Stimulated activated CD4-positive, alpha-beta T cell treated with anti-CD3 and anti-CD28 coated beads, Interleukin-2, amount 100 ng/mL, for 4 hours (primary cell): ENCODE data around the gene TTL.
"Not testable (repeated sequence)": the region's sequence is repeated elsewhere in the genome, so short reads cannot be mapped to it uniquely, and the experiment has no call there.

Experiments
- DNase-seq: peaks from one replicate; pipeline ENCODE4 v3.0.0-alpha.2; 2020; ENCODE audit warnings: low read depth

The TTL gene

GRCh38 chr2:112481528-112482233 is at the start of gene TTL:
TTL (plus strand) TSS chr2:112482156; CDS start chr2:112482345, 189 bp downstream.
- DNase-seq = peak; percentile 78

GRCh38 chr2:112432390-112432734 is 49.6 kb upstream of the TTL start:
- DNase-seq = not testable (repeated sequence)

- DNase-seq = not testable (repeated sequence)
Observed at GRCh38 chr2:112432735-112433479, 49.0 kb upstream of the TTL start.

GRCh38 chr2:112433480-112433879 is 48.5 kb upstream of the TTL start, which contains the start of gene RGPD8:
RGPD8 (minus strand) TSS chr2:112433645; CDS start chr2:112433453, 192 bp downstream.
- peak; percentile 84 for DNase-seq

- DNase-seq = no peak
Observed at GRCh38 chr2:112433932-112434730, 47.8 kb upstream of the TTL start.

- DNase-seq = not testable (repeated sequence)
Observed at GRCh38 chr2:112434890-112435715, 46.9 kb upstream of the TTL start.

- DNase-seq = not testable (repeated sequence)
Observed at GRCh38 chr2:112435716-112436431, 46.1 kb upstream of the TTL start.

- not testable (repeated sequence) for DNase-seq
Observed at GRCh38 chr2:112436993-112437392, 45.0 kb upstream of the TTL start.

- DNase-seq = not testable (repeated sequence)
Observed at GRCh38 chr2:112437405-112437831, 44.5 kb upstream of the TTL start.

- not testable (repeated sequence) for DNase-seq
Observed at GRCh38 chr2:112438603-112439261, 43.2 kb upstream of the TTL start.

GRCh38 chr2:112444256-112444655 is 37.7 kb upstream of the TTL start:
- not testable (repeated sequence) for DNase-seq

- DNase-seq = no peak
Observed at GRCh38 chr2:112449854-112450253, 32.1 kb upstream of the TTL start.

GRCh38 chr2:112451317-112451716 is 30.6 kb upstream of the TTL start:
- no peak for DNase-seq

GRCh38 chr2:112454586-112454985 is 27.4 kb upstream of the TTL start:
- DNase-seq = no peak

GRCh38 chr2:112459372-112459771 is 22.6 kb upstream of the TTL start:
- DNase-seq = no peak

GRCh38 chr2:112462178-112462577 is 19.8 kb upstream of the TTL start:
- no peak for DNase-seq

- no peak for DNase-seq
Observed at GRCh38 chr2:112463256-112463655, 18.7 kb upstream of the TTL start.

- no peak for DNase-seq
Observed at GRCh38 chr2:112465382-112465781, 16.6 kb upstream of the TTL start.

- no peak for DNase-seq
Observed at GRCh38 chr2:112472547-112473263, 9.3 kb upstream of the TTL start.
